DOHH2 (cell line): ENCODE results near the gene DGKB.
A peak's percentile ranks its signal among the peaks of the same experiment; 100 is the strongest.

Experiments
- H3F3A ChIP-seq: fragments of 200-600 bp; sonication (generic), shearing (Covaris generic); 2 replicates; pipeline ENCODE4 v1.6.0; 2016; ENCODE audit warnings: antibody characterized with exemption, mild to moderate bottlenecking; ENCODE audit not compliant: control insufficient read depth, insufficient read depth
- H3K27ac ChIP-seq: fragments of 200-600 bp; sonication (generic); 2 replicates; pipeline ENCODE4 v1.5.1; 2014; ENCODE audit warnings: low read depth, mild to moderate bottlenecking, low read length, moderate library complexity
- H3K27me3 ChIP-seq: fragments of 200-600 bp; sonication (generic); 2 replicates; pipeline ENCODE4 v1.6.1; 2014; ENCODE audit warnings: mild to moderate bottlenecking, low read length, mixed read lengths; ENCODE audit not compliant: control insufficient read depth
- H3K36me3 ChIP-seq: fragments of 200-600 bp; sonication (generic); 2 replicates; pipeline ENCODE4 v1.6.1; 2014; ENCODE audit warnings: mild to moderate bottlenecking, low read length, moderate library complexity, mixed read lengths; ENCODE audit not compliant: control insufficient read depth
- H3K4me1 ChIP-seq: fragments of 200-600 bp; sonication (generic); 2 replicates; pipeline ENCODE4 v1.6.1; 2014; ENCODE audit warnings: mild to moderate bottlenecking, low read length, mixed read lengths; ENCODE audit not compliant: control insufficient read depth
- H3K4me2 ChIP-seq: fragments of 200-600 bp; sonication (generic); 2 replicates; pipeline ENCODE4 v1.6.0; 2014; ENCODE audit warnings: mild to moderate bottlenecking, low read length, moderate library complexity
- H3K4me3 ChIP-seq: fragments of 200-600 bp; sonication (generic); 2 replicates; pipeline ENCODE4 v1.5.1; 2014; ENCODE audit warnings: mild to moderate bottlenecking, low read length, mixed read lengths
- H3K79me2 ChIP-seq: fragments of 200-600 bp; sonication (generic); 2 replicates; pipeline ENCODE4 v1.6.1; 2014; ENCODE audit warnings: mild to moderate bottlenecking, low read length, mixed read lengths; ENCODE audit not compliant: control insufficient read depth
- H3K9me2 ChIP-seq: fragments of 200-600 bp; sonication (generic); replicated peaks from 2 replicates; pipeline ENCODE4 v1.6.1; 2014; ENCODE audit warnings: mild to moderate bottlenecking, low read length, mixed read lengths; ENCODE audit not compliant: control insufficient read depth
- H3K9me3 ChIP-seq: fragments of 200-600 bp; sonication (generic); 2 replicates; pipeline ENCODE4 v1.6.1; 2014; ENCODE audit warnings: antibody characterized with exemption, low read length, mixed read lengths; ENCODE audit not compliant: control insufficient read depth, insufficient read depth
- H4K20me1 ChIP-seq: fragments of 200-600 bp; sonication (generic); 2 replicates; pipeline ENCODE4 v1.6.0; 2014; ENCODE audit warnings: low read depth, mild to moderate bottlenecking, antibody characterized with exemption, low read length, moderate library complexity; ENCODE audit not compliant: control insufficient read depth, insufficient read depth
- CTCF ChIP-seq: fragments of 200-600 bp; sonication (generic); IDR thresholded peaks from one replicate; pipeline ENCODE4 v1.5.1; 2014; ENCODE audit warnings: antibody characterized with exemption, mild to moderate bottlenecking, low read depth, low read length; ENCODE audit not compliant: poor library complexity, severe bottlenecking
- EZH2phosphoT487 ChIP-seq: fragments of 200-600 bp; sonication (generic); IDR thresholded peaks from 2 replicates; pipeline ENCODE4 v1.6.1; 2017; ENCODE audit warnings: borderline replicate concordance, mild to moderate bottlenecking, antibody characterized with exemption, low read length, moderate library complexity, mixed read lengths

DGKB gene

GRCh38 chr7:14734839-14735321, 167.7 kb downstream of the DGKB start:
- Histone ChIP-seq H3K27ac (no peak overlapping the region), H3K4me2 (no peak overlapping the region), H3K9me3 (no peaks in the 10 kb centered on the region), H3K4me1 (no peaks in the 10 kb centered on the region), H3K4me3 (no peak overlapping the region), H4K20me1 (no peaks in the 10 kb centered on the region), H3K27me3 (no peaks in the 10 kb centered on the region), H3K36me3 (no peaks in the 10 kb centered on the region), H3K79me2 (no peaks in the 10 kb centered on the region), H3K9me2 (no peaks in the 10 kb centered on the region), H3F3A (no peaks in the 10 kb centered on the region)
- TF ChIP-seq EZH2phosphoT487 = no peak
- peak; percentile 47 for TF ChIP-seq CTCF

GRCh38 chr7:14720785-14721184, 181.8 kb downstream of the DGKB start:
- Histone ChIP-seq H3K4me3 (no peak overlapping the region), H4K20me1 (no peaks in the 10 kb centered on the region), H3K27ac (no peak overlapping the region), H3K4me1 (no peaks in the 10 kb centered on the region), H3F3A (no peaks in the 10 kb centered on the region), H3K4me2 (no peak overlapping the region), H3K27me3 (no peaks in the 10 kb centered on the region), H3K9me2 (no peaks in the 10 kb centered on the region), H3K9me3 (no peaks in the 10 kb centered on the region), H3K79me2 (no peaks in the 10 kb centered on the region), H3K36me3 (no peaks in the 10 kb centered on the region)
- no peak for TF ChIP-seq EZH2phosphoT487
- TF ChIP-seq CTCF = no peak

GRCh38 chr7:14717816-14718215, 184.7 kb downstream of the DGKB start:
- no peaks in the 10 kb centered on the region for H3K9me2 ChIP-seq
- H3K27me3 ChIP-seq = no peaks in the 10 kb centered on the region
- H3K36me3 ChIP-seq = no peaks in the 10 kb centered on the region
- H3K4me2 ChIP-seq = no peak overlapping the region
- H3K27ac ChIP-seq = no peak overlapping the region
- no peak overlapping the region for H3K4me3 ChIP-seq
- H3K9me3 ChIP-seq = no peaks in the 10 kb centered on the region
- H4K20me1 ChIP-seq = no peaks in the 10 kb centered on the region
- TF ChIP-seq EZH2phosphoT487 = no peak
- TF ChIP-seq CTCF = peak; percentile 39
- no peaks in the 10 kb centered on the region for H3F3A ChIP-seq
- H3K79me2 ChIP-seq = no peaks in the 10 kb centered on the region
- no peaks in the 10 kb centered on the region for H3K4me1 ChIP-seq

- no peaks in the 10 kb centered on the region for H3K36me3 ChIP-seq
- H3K9me3 ChIP-seq = no peaks in the 10 kb centered on the region
- no peaks in the 10 kb centered on the region for H3K79me2 ChIP-seq
- no peak overlapping the region for H3K27ac ChIP-seq
- H3K4me2 ChIP-seq = no peak overlapping the region
- H3K27me3 ChIP-seq = no peaks in the 10 kb centered on the region
- no peaks in the 10 kb centered on the region for H4K20me1 ChIP-seq
- TF ChIP-seq EZH2phosphoT487 (no peak), CTCF (no peak)
- H3F3A ChIP-seq = no peaks in the 10 kb centered on the region
- no peaks in the 10 kb centered on the region for H3K4me1 ChIP-seq
- H3K9me2 ChIP-seq = no peaks in the 10 kb centered on the region
- H3K4me3 ChIP-seq = no peak overlapping the region
These were observed 185.4 kb downstream of the DGKB start for GRCh38 chr7:14717169-14717568.
